ENCODE measurements around the gene BRAF.

- no peak for TF ChIP-seq POLR2A (IDR thresholded peaks at IDR 0.05; ENCODE audit: control extremely low read depth in 1 of 2, low read depth in 2 of 2, low read length in 2 of 2)
- TF ChIP-seq E2F6 (IDR thresholded peaks at IDR 0.05): no peak
- TF ChIP-seq, protein P1, sequence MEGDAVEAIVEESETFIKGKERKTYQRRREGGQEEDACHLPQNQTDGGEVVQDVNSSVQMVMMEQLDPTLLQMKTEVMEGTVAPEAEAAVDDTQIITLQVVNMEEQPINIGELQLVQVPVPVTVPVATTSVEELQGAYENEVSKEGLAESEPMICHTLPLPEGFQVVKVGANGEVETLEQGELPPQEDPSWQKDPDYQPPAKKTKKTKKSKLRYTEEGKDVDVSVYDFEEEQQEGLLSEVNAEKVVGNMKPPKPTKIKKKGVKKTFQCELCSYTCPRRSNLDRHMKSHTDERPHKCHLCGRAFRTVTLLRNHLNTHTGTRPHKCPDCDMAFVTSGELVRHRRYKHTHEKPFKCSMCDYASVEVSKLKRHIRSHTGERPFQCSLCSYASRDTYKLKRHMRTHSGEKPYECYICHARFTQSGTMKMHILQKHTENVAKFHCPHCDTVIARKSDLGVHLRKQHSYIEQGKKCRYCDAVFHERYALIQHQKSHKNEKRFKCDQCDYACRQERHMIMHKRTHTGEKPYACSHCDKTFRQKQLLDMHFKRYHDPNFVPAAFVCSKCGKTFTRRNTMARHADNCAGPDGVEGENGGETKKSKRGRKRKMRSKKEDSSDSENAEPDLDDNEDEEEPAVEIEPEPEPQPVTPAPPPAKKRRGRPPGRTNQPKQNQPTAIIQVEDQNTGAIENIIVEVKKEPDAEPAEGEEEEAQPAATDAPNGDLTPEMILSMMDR (IDR thresholded peaks at IDR 0.05; ENCODE audit: control extremely low read depth in 1 of 3, insufficient read depth in 1 of 3, low read depth in 1 of 3, low read length in 3 of 3): no peak
- TF ChIP-seq CHD1 (IDR thresholded peaks at IDR 0.05; ENCODE audit: low read depth, low read length): no peak
- TF ChIP-seq JUND (IDR thresholded peaks at IDR 0.05; ENCODE audit: low read length): no peak
- TF ChIP-seq EGR1 (IDR thresholded peaks at IDR 0.05; ENCODE audit: borderline replicate concordance, low read depth, low read length): no peak
- no peak for TF ChIP-seq SUZ12 (IDR thresholded peaks at IDR 0.05; ENCODE audit: low read length)
- TF ChIP-seq GABPA (IDR thresholded peaks at IDR 0.05; ENCODE audit: borderline replicate concordance, insufficient read depth, low read length): no peak
- TF ChIP-seq POU5F1 (IDR thresholded peaks at IDR 0.05; ENCODE audit: low read depth, low read length): no peak
- no peak for TF ChIP-seq SP1 (IDR thresholded peaks at IDR 0.05; ENCODE audit: low read depth, low read length)
- no peak for TF ChIP-seq POLR2AphosphoS5 (IDR thresholded peaks at IDR 0.05; ENCODE audit: low read depth, low read length)
- no peak for TF ChIP-seq SRF (IDR thresholded peaks at IDR 0.05; ENCODE audit: low read depth, low read length)
- TF ChIP-seq SIX5 (IDR thresholded peaks at IDR 0.05; ENCODE audit: low read depth, low read length): no peak
- no peak for TF ChIP-seq PHF8 (conservative IDR thresholded peaks at IDR 0.05; ENCODE audit: low read depth, low read length)
Measured at GRCh38 chr7:140671966-140672365, 252.8 kb downstream of the BRAF start.
